ENCODE data around the gene MKLN1. TPM values are rescaled to one million over a fixed set of nuclear protein-coding genes. Genes with fewer than 3 reads are reported as not detected.

Gene MKLN1
- total and polyA plus RNA-seq, 2 of the 4 experiments (the other 2 are of a cell fraction) = 17.5 to 52.0 TPM

DNA sequence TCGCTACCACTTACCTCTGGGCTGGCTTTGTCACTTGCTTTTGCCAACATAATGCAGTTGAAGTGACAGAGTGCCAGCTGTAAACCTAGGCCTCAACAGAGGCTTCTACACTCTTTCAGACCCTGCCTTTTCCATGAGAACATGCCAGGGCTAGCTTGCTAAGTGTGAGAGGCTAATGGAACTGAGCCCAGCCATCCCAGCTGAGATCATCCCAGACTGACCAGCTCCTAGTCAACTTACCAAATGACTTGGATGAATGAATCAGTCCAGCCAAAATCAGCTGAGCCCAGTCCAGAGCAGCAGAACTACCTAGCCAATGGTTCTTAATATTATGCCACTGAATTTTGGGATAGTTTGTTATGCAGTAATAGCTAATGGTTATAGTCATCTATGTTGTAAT, 34.7 kb upstream of the MKLN1 start:
- Histone ChIP-seq H2AK9ac (replicated peaks; ENCODE audit: low read depth, low read length, poor library complexity) (no peak overlapping the region), H2AK5ac (ENCODE audit: low read depth, low read length) (no peak overlapping the region; the same call in 1 of the 2 replicates), H3K9ac (ENCODE audit: low read depth, low read length) (no peak overlapping the region), H3K4me3 (ENCODE audit: insufficient read depth, low read depth, low read length) (no peak overlapping the region), H4K91ac (ENCODE audit: insufficient read depth, low read depth, low read length) (peak overlapping the region; percentile 23; the same call in 1 of the 2 replicates), H2BK15ac (ENCODE audit: low read depth, low read length) (no peak overlapping the region), H4K20me1 (ENCODE audit: insufficient read depth, low read length) (no peaks in the 10 kb centered on the region), H2AFZ (replicated peaks; ENCODE audit: low read length, poor library complexity) (peak overlapping the region; percentile 69), H3K27me3 (ENCODE audit: control insufficient read depth, insufficient read depth, low read length) (no peaks in the 10 kb centered on the region), H3K14ac (replicated peaks; ENCODE audit: low read depth, low read length) (no peak overlapping the region), H3K23ac (ENCODE audit: low read depth, low read length) (peak overlapping the region; percentile 54; the same call in 1 of the 2 replicates), H3K56ac (ENCODE audit: extremely low read depth, insufficient read depth, low read length) (no peak overlapping the region), H3K4me1 (ENCODE audit: control insufficient read depth, insufficient read depth, low read length) (peaks cover 3% of the 10 kb centered on the region), H3K9me3 (ENCODE audit: control insufficient read depth, insufficient read depth, low read length) (no peaks in the 10 kb centered on the region), H3K18ac (ENCODE audit: low read depth, low read length) (peak overlapping the region; percentile 83; the same call in 1 of the 2 replicates), H2BK20ac (ENCODE audit: low read depth, low read length) (0 out of 2 replicates have a peak overlapping the region, but pooled peaks have one; percentile 31), H3K36me3 (ENCODE audit: control insufficient read depth, insufficient read depth, low read length) (no peaks in the 10 kb centered on the region), H2BK120ac (ENCODE audit: low read depth, low read length) (no peak overlapping the region), H3K79me1 (ENCODE audit: low read depth in 1 of 2, low read length in 2 of 2) (no peaks in the 10 kb centered on the region), H3K4me2 (ENCODE audit: low read depth, low read length) (no peak overlapping the region), H3K27ac (ENCODE audit: insufficient read depth, low read length) (no peak overlapping the region), H3K9me1 (ENCODE audit: insufficient read depth, low read length) (no peaks in the 10 kb centered on the region), H3K4ac (ENCODE audit: low read depth, low read length) (0 out of 2 replicates have a peak overlapping the region, but pooled peaks have one; percentile 34), H2BK5ac (ENCODE audit: low read depth, low read length, poor library complexity, severe bottlenecking) (peak overlapping the region; percentile 32), H4K8ac (ENCODE audit: low read depth in 2 of 2, low read length in 2 of 2) (peak overlapping the region in 1 of 2 experiments; percentile 66; a peak in 1 of 4 replicates), H4K5ac (ENCODE audit: low read depth, low read length) (peak overlapping the region; percentile 12; the same call in 1 of the 2 replicates)
- intact Hi-C loops (cut with micrococcal nuclease) (no loop called here), in situ Hi-C loops (cut with MboI; ENCODE audit: low sequenced_read_pairs) (no loop called here), dilution Hi-C loops (cut with HindIII; ENCODE audit: low sequenced_read_pairs, unreplicated experiment) (no loop called here)
- no CpG with 5 or more reads among the region's 1 CpG for WGBS, 2 experiments (ENCODE audit: extremely low coverage in 2 of 2, insufficient read length in 1 of 2)
- no TSS peak for BruUV-seq (replicated peaks)
- ChIA-PET CTCF (no interaction called here), POLR2A (ENCODE audit: unreplicated experiment) (no interaction called here)
- TF ChIP-seq SMC3 (IDR thresholded peaks at IDR 0.05; ENCODE audit: low read depth, low read length) = no peak
- peak; percentile 88 for ATAC-seq (ENCODE audit: low read depth)
- DNase-seq = peak; percentile 76
